NCI-H1694 (cell line): ENCODE results near the gene MCTS1.
"Not testable (repeated sequence)": the region's sequence is repeated elsewhere in the genome, so short reads cannot be mapped to it uniquely, and the experiment has no call there.

Source experiments
- DNase-seq: peaks from one replicate; lab custom pipeline; 2025; lab: John Stamatoyannopoulos, UW

MCTS1 gene

GRCh38 chrX:120629667-120630537 lies 26.0 kb downstream of the MCTS1 start, which contains the start of gene C1GALT1C1:
TSS of gene C1GALT1C1 (minus strand) at chrX:120630054. CDS start at chrX:120627166, 2,888 bp downstream.
- DNase-seq, result peak; percentile 98

- DNase-seq, result no peak
Measured at GRCh38 chrX:120638619-120639018, 34.7 kb downstream of the MCTS1 start.

DNA sequence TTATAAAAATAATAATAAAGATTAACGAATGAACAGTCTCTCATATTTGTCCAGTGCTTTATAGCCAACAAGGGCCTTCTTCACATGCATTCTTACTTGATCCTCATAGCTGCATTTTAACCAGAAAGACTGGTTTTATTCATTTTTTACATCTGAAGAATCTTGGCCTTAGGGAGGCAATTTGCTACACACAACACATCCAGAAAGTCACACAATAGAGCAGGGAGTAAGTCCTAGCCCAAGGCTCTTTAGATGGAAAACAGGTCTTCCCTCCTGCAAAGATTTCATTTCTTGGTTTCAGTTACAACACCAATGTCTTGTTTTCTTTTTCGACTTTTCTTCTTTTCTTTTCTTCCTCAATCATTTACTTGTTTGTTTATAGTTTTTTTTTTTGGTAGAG lies 39.0 kb downstream of the MCTS1 start:
- no peak for DNase-seq

DNA sequence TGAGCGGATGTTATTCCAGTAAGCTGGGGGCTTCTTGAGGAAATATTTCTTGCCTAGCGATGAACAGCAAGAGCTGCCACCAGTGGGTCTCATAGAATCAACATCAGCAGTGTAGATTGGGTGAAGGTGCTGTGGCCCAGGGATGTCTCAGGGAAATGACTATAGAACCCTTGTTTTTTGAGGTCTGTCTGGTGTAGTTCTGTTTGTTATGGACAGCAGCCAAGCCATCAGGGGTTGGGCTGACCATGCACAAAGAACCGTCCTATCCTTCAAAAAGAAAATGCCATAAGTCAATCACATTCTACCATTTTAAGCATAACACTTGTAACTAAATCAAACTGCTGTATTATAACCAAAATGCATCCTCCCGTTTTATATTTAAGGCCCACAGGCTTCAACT lies 43.2 kb downstream of the MCTS1 start:
- no peak for DNase-seq

- DNase-seq, result not testable (repeated sequence)
Measured at GRCh38 chrX:120652256-120652655, 48.4 kb downstream of the MCTS1 start.

GRCh38 chrX:120653000-120653399 lies 49.1 kb downstream of the MCTS1 start:
- DNase-seq, result no peak

- DNase-seq, result no peak
Measured at GRCh38 chrX:120660637-120661036, 56.7 kb downstream of the MCTS1 start.
